HG02678 (cell line): Measurements from ENCODE around the gene JPH2.

Experiments used
- ATAC-seq: cut with Tn5 transposase; IDR thresholded peaks from one replicate; pipeline ENCODE4 v1.9.1; 2021; ENCODE audit warnings: mild to moderate bottlenecking, moderate library complexity; ENCODE audit not compliant: unreplicated experiment

JPH2 gene

DNA sequence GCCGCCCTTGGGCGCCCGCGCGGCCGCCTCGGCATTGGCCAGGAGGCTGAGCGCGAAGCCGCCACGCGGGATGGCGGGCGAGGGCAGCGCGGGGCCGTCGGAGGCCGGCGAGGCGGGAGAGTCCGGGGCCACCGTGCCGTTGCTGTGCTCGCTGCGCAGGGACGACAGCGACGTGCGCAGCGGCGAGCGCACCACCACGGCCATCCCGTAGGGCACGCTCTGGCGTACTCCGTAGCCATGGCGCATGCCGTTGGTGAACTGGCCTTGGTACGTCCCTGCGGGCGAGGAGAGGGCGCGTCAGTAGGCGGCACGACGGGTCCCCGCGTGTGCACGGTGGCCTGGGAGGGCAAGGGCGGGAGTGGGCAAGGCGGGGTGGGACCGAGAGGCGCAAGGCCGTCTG lies 26.9 kb downstream of the JPH2 start:
- no peak for ATAC-seq

DNA sequence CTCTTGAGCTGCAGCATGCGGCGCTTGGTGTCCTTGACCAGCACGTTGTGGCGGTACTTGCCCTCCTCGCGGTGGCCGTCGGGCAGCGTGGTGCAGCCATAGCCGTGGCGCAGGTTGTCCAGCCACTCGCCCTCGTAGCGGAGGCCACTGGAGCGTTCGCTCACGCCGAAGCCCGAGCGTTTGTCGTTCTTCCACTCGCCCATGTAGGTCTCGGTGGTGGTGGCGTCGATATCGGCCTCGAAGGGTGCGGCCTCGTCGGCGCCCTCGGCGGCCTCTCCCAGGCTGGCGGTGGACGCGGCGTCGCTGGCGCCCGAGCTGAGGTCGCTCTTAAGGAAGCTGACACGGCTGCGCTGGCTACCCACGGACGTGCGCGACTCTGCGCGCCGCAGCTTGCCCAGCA lies 27.3 kb downstream of the JPH2 start:
- ATAC-seq, result no peak

DNA sequence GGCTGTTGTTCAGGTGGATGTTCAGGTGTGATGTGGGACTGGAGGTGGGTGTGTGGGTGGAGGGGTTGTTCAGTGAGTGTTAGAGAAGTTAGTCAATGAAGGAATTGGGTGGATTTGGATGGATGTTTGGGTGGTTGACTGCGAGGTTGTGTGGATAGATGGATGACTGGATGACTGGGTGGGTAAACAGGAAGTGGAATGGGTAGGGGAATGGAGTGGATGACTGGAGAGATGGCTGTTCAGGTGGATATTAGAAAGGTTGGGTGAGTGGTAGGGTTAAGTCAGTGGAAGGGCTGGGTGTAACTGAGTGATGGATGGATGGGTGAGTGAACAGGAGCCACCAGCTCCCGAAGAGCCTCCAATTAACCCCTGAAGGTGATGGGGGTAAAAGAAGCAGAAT lies 27.9 kb downstream of the JPH2 start:
- no peak for ATAC-seq

DNA sequence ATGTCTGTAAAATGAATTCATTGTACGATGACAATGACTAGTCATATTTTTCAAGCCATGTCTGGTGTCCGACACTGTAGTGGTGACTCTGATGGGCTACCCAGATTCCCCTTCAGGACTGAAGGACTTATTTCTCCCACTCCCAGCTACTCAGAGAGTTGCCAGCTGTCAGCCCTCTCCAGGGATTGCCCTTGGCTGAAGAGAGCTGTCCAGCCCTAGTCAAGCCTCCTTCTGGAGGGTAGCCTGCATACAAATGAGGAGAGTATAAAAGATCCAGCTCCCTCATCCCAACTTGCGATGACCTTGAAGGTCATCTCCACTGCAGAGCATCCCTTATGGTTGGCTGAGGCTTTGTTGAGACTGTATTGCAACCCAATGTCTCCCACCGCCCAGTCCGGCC lies 29.9 kb downstream of the JPH2 start:
- ATAC-seq, result no peak

DNA sequence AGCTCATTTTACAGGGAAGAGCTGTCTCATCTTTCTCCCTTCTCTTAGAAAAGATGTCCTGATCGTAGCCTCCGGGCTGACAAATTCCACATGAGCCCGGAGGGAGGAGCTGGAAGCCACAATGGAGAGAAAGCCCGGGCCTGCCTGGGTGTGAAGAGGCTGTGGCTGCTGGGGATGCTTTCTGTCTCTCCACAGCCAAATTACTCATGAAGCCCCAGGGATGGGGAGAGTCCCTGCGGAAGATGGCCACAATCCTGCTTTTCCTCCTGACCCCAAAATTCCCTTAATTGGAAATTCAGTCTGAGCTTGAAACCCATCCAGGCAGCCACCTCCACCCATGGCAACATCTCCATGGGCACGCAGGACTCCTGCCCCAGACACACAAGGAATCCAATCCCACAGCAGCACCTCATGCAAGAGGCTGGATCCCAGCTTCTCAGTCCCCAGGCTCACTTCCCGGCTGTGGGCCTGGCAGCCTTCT lies 32.4 kb downstream of the JPH2 start:
- no peak for ATAC-seq

DNA sequence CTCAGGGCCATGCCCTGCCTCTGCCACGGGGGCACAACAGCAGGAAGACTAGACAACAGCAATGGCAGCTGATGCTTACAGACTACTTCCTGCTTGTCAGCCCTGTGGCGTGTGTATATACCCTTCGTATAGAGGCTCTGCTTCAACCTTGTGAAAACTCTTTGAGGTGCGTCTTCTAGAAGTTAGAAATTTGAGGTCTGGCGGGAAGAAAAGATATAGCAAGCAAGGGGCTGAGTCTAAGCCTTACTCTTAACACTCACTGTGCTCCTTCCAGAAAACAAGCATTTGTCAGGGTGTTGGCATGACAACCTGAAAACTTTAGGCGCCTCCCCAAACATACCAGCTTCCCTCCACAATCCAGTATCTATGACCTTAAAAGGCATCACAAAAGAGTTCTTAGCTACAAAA lies 33.3 kb downstream of the JPH2 start:
- no peak for ATAC-seq

DNA sequence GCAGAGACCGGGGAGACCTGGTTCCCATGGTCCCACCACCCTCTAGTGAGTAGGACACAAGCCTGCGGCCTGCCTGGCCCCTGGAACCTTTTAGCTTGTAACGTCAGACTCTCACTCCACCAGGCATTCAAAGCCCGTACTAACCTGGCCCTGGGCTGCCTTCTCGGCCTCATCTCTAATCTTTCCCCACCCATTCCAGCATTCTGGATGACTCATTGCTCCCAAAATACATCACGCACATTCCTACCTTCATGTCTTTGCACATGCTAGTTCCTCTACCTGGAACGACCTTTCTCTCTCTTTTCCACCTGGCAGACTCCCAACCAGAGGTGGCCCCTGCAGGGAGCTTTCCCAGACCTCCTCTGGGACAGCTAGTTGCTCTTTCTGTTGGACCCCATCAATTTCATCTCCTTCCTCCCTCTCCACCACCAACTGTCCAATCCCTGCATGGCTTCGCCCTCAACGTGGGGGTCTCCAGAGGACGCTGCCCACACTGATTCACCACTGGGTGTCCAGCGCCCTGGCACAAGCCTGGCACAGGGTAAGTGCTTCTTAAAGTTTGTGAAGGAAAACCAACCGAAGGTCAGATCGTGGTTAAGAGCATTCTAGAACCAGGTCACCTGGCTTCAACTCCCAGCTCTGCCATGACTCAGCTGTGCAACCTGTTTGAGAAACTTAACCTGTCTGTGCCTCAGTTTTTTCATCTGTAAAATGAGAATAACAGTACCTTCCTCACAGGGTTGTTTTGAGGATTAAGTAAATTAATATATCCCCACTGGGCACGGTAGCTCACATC lies 35.2 kb downstream of the JPH2 start:
- no peak for ATAC-seq

DNA sequence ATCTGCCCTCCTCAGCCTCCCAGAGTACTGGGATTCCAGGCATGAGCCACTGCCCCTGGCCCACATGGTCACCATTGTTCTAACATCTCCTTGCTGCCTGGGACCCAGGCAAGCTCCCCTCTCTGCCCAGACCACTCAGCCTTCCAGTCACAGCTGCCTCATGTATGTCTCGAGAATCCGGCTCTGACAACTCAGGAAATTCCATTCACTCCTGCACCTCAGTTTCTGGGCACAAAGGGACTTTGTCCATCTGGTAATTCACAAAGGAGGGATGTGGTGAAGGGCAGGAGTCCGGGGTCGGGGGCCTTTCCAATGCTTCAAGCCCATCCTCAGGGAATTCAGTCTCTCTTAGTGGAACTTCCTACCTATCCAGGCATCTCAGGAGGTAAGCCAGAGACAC lies 40.7 kb downstream of the JPH2 start:
- no peak for ATAC-seq

DNA sequence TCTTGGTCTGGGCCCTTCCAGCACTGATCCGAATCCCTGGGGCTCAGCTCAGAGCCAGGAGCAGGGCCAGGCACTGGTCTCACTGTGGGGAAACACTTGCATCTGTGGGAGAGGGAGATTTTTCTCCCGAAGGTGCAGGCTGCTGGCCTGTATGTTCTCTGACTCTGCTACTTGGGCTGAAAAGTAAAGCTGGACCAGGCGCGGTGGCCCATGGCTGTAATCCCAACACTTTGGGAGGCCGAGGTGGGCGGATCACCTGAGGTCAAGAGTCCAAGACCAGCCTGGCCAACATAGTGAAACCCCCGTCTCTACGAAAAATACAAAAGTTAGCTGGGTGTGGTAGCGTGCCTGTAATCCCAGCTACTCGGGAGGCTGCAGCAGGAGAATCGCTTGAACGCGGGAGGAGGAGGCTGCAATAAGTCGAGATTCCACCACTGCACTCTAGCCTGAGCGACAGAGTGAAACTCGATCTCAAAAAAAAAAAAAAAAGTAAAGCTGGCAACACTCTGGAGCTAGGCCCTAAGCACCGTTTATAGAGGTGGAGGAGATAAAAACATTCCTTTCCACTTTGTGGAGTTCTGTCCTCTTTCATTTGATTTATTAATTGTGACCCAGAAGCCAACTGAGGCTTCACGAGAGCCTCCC lies 41.7 kb downstream of the JPH2 start:
- ATAC-seq, result no peak

DNA sequence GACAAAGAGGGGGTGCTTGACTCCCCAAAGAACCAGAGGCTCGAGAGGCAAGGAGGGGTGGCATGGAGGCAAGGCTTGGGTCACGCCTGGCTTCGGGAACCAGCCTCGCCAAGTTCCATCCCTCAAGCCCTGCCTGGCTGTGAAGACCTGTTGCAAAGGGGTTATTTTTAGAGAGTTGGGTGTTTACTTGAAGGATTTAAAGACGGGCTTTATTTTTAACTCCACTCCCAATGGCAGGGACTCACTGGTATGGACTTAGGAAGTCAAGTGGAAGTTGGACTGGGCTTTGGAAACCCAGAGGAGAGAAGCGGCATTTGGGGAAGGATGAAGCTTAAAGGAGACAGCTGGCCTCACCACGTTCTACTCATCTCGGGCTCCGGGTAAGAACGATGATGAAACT lies 43.1 kb downstream of the JPH2 start:
- no peak for ATAC-seq

DNA sequence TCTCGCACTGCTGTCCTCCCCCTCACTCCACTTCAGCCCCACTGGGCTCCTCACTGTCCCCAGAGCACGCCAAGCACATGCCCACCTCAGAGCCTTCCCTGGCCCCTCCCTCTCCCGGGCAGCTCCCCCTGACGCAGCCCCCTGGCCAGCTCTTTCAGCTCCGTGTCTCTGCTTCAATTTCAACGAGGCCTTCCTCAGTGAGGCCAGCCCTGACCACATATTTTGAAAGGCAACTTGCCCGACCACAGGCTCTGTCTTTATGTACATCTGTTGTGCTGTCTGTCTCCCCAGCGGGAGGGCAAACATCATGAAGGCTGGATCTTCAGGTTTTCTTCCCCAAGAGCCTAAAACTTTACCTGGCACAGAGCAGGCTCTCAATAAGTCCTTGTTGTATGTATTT lies 44.6 kb downstream of the JPH2 start:
- no peak for ATAC-seq

DNA sequence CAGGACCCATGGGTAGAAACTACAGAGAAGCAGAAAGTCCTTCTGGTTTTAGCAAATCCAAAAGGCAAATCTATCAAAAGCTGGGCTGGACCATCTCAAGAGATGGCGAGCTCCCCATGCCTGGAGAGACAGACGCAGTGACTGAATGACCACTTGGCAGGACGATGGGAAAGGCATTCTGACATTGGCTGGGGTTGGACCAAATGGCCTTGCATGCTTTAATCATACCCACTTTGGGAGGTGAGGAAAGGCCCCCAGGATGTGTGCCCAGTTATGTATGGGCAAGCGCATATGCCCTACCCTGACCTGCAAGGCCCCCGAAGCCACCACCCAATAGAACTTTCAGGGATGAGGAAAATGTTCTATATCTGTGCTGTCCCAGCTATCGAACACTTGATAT lies 45.1 kb downstream of the JPH2 start:
- no peak for ATAC-seq

DNA sequence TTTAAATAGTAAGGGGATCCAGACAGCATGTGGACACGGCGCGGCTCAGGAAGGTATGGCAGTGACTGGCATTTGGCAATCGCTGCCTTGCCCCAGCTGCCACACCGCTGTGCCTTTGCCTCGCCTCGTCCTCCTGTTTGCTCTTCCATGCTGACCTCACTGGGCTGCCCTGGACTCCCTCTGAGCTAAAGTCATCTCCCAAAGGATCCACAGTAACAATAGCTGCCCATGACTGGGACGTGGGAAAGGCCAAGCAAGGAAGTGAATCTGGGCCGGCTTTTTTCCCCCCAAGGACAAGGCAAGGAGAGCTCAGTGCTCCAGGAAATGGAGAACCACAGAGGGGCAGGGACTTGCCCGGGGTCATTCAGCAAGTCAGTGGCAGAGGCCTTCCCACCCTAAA lies 48.1 kb downstream of the JPH2 start:
- ATAC-seq, result no peak

DNA sequence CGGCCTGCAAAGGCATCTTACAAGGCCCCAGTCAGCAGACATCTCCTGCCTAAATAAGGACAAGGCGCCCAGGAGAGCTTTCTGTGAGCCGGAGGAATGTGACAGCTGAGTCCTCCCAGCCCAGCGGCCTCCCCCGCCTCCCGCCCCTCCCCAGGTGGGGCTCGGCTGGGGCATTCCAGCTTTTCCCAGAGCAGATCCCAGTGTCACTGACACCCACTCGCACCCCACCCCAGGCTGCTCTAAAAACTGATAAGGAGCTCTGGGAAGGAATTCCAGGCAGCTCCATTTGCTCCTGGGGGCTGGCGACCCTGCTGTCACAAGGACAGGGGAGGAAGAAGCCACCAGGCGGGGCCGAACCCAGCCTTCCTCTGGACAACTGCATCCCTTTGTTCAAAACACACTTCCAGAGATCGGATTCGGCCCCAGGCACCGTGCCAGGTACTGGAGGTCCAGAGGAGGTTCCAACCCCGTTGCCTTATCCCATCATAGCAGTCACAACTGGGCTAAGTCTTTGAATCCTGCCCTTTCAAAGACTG lies 49.7 kb downstream of the JPH2 start:
- ATAC-seq, result no peak

DNA sequence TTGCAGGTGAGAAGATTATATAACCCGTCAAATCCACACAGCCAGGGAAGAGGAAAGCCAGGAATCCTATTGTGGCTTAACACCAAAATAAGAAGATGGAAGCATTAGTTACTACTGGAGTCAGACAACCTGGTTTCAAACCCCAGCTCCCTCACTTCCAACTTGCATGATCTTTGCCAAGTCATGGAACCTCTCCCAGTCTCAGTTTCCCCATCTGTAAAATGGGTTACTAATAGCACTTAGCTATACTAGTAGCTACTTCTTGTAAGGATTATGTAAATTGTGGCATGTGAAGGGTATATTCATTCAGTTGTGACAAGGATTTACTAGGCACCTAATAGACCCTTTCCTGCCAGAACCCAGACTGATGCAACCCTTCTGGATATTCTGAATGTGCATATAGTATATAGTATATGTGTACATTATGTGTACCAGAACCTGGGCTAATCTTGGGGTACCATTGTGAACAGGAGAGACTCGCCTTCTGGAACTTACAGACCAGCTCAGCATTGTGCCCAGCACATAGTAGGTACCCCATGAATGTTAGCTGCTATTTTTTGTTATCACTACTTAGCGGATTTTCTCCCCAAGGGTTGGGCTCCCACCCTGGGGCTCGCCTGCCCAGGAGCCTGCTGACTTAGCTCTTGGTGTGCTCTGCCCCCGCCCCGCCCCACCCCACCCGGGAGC lies 50.3 kb downstream of the JPH2 start:
- no peak for ATAC-seq

DNA sequence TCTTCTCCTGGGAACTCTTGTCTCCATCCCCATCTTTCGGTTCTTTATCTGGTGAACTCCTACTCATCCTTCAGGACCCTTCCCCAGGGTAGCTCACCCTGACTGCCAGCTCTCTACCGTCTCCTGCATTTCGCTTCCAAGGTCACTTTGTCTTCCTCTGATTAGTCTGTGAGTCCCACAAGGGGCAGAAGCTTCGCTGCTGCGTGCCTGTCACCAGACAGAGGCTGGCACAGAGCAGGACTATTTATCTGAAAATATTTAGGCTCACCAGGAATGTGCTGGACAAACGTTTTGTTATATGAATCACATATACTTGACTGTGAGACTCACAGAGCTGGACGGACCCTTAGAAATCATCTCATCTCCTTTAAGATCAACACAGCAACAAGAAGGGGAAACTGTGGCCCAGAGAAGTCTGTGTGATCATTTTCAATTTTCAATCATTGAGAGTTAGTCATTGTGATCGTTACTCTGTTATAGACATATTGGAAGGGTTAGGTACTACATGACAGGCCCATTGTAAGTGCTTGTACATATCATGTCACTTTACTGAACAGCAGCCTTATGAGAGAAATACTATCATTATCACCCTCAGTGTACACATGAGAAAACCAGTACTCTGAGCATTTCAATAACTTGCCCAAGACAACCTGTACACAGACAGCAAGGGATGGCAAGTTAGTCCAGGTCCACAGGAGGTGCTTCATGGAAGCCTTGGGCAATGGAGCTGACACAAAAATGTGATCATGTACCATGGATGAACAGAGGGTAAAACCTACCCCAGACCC lies 51.4 kb downstream of the JPH2 start:
- ATAC-seq, result no peak

DNA sequence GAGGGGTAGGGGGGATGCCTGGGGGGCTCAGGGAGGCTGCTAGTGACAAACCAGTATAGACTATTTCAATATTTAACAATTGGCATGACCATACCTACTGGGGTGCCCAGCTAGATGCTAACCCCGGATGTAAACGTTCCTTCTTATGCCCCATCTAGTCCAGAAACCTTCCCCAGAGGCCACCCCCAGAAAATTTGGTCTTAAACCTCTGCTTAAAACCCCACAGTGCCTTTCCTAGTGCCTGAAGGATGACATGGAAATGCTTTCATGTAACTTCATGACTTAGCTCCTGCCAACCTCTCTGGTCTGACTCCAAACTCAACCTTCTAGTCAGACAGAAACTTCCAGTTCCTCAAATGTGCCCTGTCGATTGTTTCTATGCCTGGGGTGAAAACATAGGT lies 52.0 kb downstream of the JPH2 start:
- no peak for ATAC-seq

DNA sequence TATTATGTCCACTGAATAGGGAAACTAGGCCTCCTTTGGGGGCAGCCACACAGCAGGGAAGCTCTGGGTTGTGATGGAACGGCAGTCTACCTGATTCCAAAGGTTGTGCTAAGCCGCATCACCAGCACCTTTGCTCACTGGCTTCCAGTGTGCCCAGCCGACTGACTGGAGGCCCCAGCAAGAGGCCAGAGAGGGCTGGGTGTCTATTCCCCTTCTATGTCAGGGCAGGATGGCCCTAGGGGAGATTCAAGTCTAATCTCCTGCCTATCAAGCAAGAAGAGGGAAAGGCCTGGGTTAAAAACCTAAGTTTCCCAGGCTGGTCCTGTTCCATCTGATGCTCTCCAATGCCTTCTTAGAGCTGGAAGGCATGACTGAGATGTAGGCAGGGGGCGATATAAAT lies 53.6 kb downstream of the JPH2 start:
- no peak for ATAC-seq

DNA sequence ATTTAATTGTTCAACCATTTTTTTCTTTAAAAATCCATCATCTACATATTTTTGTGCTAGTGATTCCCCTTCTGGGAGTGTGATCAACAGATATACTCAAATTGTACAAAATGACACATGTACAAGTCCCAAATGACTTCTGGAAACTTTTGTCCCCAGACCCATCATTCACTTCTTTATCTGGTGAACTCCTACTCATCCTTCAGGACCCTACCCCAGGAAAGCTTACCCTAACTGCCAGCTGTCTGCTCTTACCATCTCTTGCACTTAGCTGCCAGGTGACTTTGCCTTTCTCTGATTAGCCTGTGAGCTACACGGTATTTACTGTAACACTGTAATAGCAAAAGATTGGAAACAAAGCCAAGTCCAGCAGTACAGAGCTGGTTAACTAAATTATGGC lies 55.3 kb downstream of the JPH2 start:
- no peak for ATAC-seq

DNA sequence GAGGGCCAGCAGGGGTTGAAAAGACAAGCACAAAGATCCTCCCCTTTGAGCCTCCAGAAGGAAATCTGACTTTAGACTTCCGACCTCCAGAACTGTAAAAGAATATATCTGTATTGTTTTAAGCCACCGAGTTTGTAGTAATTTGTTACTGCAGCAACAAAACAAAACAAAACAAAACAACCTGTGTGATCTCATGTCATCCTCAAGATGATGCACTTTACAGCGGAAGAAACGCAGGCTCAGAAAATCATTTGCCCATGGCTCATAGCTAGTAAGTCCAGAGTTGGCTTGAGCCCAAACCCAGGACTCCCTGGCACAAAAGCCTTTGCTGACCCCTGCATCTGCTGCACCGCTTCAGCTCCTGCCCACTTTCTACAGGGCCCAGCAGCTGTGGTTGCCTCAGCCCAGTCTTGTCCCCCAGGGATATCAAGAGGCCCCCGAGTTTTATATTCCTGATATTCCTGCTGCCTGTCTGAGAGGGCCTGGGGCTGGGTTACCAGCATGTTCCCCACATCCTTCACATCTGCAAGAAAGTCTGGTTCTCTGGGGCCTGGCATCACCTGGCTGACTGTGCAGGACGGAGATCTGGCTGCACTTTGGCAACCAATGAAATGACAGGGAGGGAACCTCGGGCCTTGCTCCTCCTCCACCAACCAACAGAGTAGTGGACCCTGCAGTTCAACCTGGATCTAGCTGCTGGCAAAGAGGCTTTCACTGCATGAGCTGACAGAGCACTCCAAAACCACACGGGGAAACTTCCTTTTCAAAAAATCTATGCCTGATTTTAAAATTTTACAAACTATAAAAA lies 56.9 kb downstream of the JPH2 start:
- no peak for ATAC-seq
